ENCODE data around the gene IDH1.

IDH1 gene

DNA sequence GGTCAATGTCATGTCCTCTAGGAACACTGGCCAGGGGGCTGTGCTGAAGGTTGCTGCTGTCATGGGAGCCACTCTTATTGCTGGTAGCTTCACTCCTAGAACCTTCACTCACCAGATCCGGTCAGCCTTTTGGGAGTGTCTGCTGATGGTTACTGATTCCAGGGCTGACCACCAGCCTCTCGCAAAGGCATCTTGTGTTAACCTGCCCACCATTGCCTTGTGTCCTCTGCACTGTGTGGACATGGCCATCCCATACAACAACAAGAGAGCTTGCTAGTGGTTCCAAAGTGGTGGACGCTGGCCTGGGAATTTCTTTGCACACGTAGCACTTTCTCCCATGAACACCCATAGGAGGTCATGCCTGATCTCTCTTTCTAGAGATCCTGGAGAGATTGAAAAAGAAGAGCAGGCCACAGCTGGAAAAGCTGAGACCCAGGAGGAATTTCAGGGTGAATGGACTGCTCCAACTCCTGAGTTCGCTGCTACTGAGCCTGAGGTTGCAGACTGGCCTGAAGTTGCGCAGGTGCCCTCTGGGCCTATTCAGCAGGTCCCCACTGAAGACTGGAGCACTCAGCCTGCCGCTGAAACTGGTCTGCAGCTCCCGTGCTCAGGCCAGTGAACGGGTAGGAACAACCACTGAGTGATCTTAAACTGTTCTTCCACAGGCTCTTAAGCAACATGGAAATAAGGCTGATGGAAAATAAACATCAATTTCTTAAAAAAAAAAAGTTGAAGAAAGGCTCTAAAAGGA is 46.4 kb downstream of the IDH1 start:
- DNase-seq, result no peak

DNA sequence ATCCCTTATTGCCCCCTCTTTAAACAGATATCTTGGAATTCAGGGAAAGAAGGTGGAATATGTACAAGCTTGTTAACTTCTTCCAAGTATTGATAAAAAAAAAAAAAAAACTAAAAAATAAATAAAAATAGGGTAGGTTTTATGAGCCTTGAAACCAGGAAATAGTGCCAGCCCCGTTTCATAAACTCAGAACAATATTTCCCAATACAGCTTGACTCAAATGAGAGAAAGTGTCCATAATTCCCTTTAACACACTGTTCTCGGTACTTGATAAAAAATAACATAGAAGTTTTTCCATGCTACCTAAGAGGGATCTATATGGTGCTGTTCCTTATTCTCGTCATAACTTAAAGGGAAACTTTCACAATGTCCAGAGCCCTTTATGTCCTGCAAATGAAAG is 47.1 kb downstream of the IDH1 start:
- DNase-seq, result no peak

DNA sequence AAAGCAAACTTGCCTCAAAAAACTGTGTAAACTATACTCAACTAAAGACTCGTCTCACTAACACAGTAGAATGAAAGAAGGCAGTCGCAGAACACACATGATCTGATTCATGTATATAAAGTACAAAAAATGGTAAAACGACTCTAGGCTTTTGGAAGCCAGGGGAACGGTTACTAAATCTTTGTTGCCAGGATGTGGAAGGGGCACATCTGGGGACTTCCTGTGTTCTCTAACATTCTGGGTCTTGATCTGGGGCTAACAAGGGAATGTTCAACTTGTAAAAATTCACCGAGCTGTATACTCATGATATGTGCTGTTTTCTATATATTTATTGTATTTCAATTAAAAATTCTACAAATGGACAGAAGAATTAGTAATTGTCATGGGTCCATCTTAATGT is 50.7 kb downstream of the IDH1 start:
- no peak for DNase-seq

DNA sequence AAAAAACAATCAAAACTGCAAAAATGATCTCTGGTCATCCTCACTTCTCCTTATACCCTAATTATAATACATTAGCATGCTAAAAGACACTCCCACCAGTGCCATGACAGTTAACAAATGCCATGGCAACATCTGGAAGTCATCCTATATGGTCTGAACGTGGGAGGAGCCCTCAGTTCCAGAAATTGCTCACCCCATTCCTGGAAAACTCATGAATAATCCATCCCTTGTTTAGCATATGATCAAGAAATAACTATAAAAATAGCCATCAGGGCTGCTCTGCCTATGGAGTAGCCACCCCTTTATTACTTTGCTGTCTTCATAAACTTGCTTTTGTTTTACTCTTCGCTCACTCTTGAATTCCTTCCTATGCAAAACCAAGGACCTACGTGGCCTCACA is 59.3 kb downstream of the IDH1 start:
- no peak for DNase-seq

DNA sequence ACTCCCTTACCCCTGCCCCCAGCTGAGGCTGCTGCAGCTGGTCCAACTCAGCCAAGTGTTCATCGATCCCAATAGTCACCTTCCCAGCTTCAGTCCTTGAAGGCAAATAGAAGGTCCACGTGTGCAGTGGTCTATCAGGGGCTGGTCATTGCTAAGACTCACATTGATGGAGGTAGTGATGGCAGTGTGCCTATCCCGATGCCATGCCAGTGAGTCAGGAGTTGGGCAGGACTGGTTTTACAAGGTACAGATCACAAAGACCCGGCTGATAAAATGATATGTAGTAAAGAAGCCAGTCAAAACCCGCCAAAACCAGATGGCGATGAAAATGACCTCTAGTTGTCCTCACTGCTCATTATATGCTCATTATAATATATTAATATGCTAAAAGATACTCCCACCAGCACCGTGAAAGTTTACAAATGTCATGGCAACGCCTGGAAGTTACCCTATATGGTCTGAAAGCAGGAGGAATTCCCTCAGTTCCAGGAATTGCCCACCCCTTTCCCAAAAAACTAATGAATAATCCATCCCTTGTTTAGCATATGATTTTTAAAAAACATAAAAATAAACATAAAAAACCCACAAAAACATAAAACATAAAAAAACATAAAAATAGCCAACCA is 62.1 kb downstream of the IDH1 start:
- no peak for DNase-seq

DNA sequence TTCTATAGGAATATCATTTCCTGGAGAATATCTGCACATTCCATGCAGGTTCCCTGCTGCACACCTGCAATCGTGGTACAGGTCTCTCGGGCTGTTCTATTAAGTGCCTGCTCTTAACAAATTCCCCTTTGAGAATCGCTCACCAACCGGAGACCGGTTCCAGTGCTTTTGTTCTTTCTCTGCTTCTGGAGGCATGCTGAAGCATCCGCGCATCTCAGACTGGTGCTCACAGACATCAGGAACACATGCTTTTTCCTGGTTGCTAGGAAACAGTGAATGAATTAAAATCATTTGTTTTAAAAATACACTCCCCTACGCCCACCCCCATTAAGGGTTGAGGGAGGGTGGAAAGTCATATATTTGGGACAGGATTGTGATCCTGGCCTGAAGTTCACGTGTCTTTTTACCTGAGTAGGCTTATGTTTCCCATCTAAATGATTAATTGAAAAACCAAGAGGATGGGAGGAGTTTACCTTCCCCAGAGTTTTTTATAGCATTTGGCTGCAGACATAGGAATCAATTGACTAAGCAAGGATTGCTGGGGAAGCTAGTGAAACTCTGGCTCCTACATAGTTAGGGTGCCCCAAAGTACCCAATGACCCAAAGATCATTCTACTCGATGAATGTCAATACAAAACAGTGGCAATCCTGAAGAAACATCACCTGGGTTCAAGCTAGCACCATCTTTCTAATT is 64.9 kb downstream of the IDH1 start, which contains the start of gene C2orf80:
C2orf80 (minus strand) TSS at position 221 of the 694 bp plus-strand sequence. CDS start 3,044 bp downstream, outside the sequence.
- no peak for DNase-seq

DNA sequence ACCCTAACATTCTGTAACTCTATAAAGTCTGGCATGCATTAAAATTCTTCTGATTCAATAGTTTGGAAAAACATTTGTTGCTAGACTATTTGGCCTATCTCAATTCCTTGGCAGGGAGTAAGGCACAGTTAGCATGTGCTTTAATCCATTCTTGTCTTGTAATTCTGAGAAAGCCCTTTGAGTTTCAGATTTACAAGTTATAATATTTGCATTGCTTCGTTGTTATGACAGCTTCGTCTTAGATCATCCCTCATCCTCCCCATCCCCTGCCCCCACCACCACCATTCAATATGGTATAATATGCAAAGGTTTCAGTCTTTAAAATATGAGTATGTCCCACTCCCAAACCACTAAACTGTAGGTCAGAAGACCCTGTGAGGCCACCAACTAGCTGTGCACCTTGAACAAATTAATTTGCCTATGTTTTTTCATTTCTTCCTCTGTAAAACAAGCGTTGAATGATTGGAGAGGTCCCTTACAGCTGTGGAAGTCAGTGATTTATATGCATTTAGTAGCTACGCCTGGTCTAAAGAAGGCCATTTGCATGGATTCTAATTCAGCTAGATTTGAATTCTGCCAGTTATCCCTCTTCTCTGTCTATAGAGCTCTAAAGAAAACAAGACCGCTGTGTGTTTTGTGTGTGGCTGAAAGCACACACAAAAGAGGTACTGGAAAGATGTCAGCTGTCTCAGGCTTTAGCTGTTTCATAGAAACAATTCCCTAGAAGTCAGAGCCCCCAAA is 65.6 kb downstream of the IDH1 start:
- no peak for DNase-seq

DNA sequence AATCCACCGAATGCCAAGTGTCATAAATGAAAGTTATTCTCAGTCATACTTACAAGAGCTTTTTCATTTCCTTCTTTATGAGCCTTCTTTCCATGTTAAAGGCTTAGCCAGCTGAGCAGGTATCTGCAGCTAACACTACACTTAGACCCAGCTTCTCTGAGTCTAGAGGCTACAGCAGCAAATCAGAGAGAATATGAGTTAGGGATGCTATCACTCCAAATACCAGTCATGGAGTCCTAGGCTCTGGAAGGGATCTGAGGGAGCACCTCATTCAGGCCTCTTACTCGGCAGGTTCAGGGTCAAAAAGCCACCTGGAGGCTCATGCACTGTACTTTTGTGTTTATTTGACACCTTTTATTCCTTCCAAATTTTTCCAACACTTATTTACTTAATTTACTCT is 68.0 kb downstream of the IDH1 start:
- DNase-seq, result no peak

DNA sequence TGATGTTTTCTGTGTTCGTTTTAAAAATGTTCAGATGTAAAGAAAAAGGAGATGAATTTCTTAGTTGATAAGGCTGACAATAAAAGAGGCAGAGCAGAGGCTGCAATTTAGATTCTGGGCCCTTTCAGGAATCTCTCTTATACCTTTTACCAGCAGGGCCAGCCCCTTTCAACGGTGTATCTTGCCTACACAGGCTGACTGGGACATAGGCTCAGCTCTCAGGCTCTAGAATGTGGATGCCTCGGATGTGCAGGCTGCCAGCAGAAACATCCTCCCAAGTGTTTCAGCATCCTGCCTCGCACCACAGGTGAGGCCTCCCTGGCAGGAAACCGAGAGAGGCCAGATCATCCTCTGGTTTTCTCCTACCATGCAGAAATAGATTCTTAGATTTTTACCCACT is 68.4 kb downstream of the IDH1 start:
- no peak for DNase-seq
